GM21528 (cell line): ENCODE results near the gene ANKRD35.
"Not testable (repeated sequence)": the region's sequence is repeated elsewhere in the genome, so short reads cannot be mapped to it uniquely, and the experiment has no call there.

ENCODE experiments used
- ATAC-seq: cut with Tn5 transposase; IDR thresholded peaks from one replicate; pipeline ENCODE4 v1.9.1; 2021; ENCODE audit warnings: mild to moderate bottlenecking, moderate library complexity; ENCODE audit not compliant: unreplicated experiment, low FRiP score

The ANKRD35 gene

DNA sequence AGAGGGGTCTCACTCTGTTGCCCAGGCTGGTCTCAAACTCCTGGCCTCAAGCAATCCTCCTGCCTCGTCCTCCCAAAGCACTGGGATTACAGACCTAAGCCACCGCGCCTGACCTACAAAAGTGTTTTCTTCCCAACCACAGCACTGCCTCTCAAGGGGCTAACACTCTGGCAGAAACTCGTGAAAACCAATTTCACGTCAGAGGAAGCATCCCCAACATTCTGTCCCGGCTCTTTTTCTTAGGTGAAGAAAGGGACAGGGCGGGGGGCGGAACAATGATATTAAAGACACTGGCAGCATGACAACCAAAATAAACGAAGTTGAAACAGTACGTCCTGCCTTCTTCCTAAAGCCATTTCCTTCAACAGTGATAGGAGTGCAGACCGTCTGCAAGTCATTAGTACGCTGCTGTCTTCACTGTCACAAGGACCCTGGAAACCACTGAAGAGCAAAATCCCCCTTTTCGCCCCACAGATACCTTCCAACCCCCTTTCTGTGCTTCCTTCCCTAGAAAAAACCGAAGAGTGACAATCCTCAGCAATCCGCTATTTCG is 62.8 kb downstream of the ANKRD35 start:
- not testable (repeated sequence) for ATAC-seq

- not testable (repeated sequence) for ATAC-seq
Measured at GRCh38 chr1:145818095-145818494, 67.6 kb downstream of the ANKRD35 start.
